T-helper 2 cell (primary cell): ENCODE data around the gene OR5AU1.

ENCODE experiments used
- DNase-seq, 5 experiments: peaks; one replicate each; pipeline versions ENCODE4 v3.0.0 to v3.0.0-alpha.2; 2012 to 2022

The OR5AU1 gene

GRCh38 chr14:21106176-21106497, 49.7 kb downstream of the OR5AU1 start:
- DNase-seq: no peak

- no peak for DNase-seq
These were observed 50.8 kb downstream of the OR5AU1 start for GRCh38 chr14:21105095-21105494.
